GM12872 (cell line): ENCODE data around the gene NYAP1.

Source experiments
- CTCF ChIP-seq: IDR thresholded peaks from 3 replicates; pipeline ENCODE4 v1.5.1; 2011; ENCODE audit warnings: low read depth, mild to moderate bottlenecking, low read length, moderate library complexity; ENCODE audit not compliant: insufficient read depth

Gene NYAP1

GRCh38 chr7:100539436-100540006, 55.8 kb downstream of the NYAP1 start:
- TF ChIP-seq CTCF: no peak

GRCh38 chr7:100540073-100540723, 56.5 kb downstream of the NYAP1 start:
- TF ChIP-seq CTCF: no peak

GRCh38 chr7:100543586-100543985, 59.9 kb downstream of the NYAP1 start:
- TF ChIP-seq CTCF: no peak

GRCh38 chr7:100544386-100544785, 60.7 kb downstream of the NYAP1 start:
- no peak for TF ChIP-seq CTCF
